Measurements from ENCODE around the gene KANTR. TPM values are rescaled to one million over a fixed set of nuclear protein-coding genes. Genes with fewer than 3 reads are reported as not detected.

The KANTR gene
- total RNA-seq, 6 experiments from 2014 or later, result 2.2 to 6.1 (median 4.0) TPM

DNA sequence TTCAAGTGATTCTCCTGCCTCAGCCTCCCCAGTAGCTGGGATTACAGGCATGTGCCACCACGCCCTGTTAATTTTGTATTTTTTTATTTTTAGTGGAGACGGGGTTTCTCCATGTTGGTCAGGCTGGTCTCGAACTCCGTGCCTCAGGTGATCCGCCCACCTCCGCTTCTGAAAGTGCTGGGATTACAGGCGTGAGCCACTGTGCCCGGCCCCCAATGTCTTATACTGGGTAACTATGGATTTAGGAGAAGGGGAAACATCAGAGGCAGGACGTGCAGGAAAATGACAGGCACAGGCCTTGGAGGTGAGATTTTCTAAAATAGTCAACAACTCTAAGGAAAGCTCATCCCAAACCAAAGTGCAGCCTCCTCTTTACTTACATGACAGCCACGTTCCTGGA is 22.9 kb upstream of the KANTR start:
- ATAC-seq (no peak), DNase-seq (no peak)
- H3K36me3 ChIP-seq, result no peaks in the 10 kb centered on the region
- no peaks in the 10 kb centered on the region for H3K27me3 ChIP-seq
- no peak overlapping the region for H3K4me3 ChIP-seq
- H3K9me3 ChIP-seq, result no peaks in the 10 kb centered on the region
- intact Hi-C loops (cut with DNase I), result no loop called here
- no peak overlapping the region for H3K27ac ChIP-seq
- no peak for TF ChIP-seq POLR2A (IDR thresholded peaks at IDR 0.05)
- TF ChIP-seq, protein P1, sequence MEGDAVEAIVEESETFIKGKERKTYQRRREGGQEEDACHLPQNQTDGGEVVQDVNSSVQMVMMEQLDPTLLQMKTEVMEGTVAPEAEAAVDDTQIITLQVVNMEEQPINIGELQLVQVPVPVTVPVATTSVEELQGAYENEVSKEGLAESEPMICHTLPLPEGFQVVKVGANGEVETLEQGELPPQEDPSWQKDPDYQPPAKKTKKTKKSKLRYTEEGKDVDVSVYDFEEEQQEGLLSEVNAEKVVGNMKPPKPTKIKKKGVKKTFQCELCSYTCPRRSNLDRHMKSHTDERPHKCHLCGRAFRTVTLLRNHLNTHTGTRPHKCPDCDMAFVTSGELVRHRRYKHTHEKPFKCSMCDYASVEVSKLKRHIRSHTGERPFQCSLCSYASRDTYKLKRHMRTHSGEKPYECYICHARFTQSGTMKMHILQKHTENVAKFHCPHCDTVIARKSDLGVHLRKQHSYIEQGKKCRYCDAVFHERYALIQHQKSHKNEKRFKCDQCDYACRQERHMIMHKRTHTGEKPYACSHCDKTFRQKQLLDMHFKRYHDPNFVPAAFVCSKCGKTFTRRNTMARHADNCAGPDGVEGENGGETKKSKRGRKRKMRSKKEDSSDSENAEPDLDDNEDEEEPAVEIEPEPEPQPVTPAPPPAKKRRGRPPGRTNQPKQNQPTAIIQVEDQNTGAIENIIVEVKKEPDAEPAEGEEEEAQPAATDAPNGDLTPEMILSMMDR (IDR thresholded peaks at IDR 0.05), result no peak
- no peaks in the 10 kb centered on the region for H3K4me1 ChIP-seq
- WGBS (ENCODE audit: insufficient coverage, low coverage, low lambda C conversion rate, missing lambda C conversion rate), result 45% methylated on average over 9 of the region's 10 CpGs

DNA sequence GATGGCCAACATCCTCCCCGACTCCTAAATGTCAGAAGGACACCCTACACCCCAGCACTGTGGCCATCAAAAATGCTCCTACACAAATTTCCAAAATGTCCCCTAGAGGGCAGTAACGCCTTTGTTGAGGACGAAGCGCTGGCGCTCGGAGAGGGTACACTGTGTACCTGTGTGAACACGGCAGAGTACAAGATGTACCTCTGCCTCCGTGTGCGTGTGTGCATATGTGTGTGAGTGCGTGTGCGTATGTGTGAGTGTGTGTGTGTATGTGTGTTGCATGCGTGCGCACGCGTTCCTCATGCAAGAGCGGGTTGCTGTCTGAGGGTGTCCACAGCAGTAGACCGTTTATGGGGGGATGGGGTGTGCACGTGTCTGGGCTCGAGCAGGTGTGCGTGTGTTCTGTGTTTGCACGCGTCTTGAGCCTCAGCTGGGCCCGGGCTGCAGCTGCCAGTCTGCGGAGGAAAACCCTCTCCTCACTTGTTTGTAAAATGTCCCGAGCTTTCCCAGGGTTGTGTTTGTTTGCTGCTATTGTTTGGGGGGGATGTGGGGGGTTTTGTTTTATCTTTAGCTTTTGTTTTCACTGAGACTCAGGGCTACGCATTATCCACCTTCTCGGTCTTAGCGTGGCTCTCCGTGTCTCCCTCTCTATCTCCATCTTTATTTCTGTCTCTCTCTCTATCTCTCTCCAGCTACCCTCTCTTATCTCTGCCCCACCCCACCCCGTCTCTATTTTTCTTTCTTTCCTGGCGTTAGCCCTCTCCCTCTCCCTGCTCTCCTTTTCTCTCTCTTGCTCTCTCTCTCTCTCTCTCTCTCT is 22.1 kb upstream of the KANTR start:
- intact Hi-C loops (cut with DNase I), result no loop called here

DNA sequence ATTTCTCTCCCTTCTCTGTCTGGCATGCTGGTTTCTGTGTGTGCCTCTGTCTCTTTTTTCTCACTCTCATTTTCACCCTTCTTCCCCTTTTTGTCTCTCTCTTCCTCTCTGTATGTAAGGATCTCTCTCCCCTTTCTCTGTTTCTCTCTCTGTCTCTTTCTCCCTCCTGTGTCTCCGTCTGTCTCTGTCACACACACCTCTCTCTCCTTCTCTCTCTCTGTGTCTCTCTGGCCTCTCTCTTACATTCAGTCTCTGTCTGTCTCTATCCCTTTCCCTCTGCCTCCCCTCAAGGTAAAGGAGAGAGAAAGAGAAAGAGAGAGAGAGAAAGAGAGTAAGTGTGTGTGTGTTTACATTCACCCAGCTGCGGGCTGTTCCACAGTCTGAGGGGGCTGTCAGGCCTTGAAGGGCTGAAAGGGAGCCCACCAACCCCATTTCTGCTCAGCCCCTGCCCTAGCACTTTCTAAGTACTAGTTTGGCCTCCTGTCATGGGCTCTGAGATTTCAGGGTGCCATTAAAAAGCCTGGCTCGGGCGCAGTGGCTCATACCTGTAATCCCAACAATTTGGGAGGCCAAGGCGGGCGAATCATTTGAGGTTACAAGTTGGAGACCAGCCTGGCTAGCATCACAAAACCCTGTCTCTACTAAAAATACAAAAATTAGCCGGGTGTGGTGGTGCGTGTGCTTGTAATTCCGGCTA is 21.4 kb upstream of the KANTR start:
- 57% methylated on average over 5 of the region's 9 CpGs for WGBS (ENCODE audit: insufficient coverage, low coverage, low lambda C conversion rate, missing lambda C conversion rate)
- Histone ChIP-seq H3K27ac (peak overlapping the region in 1 of 3 donors; percentile 41), H3K4me3 (no peak overlapping the region), H3K4me1 (no peaks in the 10 kb centered on the region), H3K27me3 (no peaks in the 10 kb centered on the region), H3K36me3 (no peaks in the 10 kb centered on the region), H3K9me3 (no peaks in the 10 kb centered on the region)
- TF ChIP-seq, protein P1 (IDR thresholded peaks at IDR 0.05), result no peak
- no peak for TF ChIP-seq POLR2A (IDR thresholded peaks at IDR 0.05)
- no peak for DNase-seq
- intact Hi-C loops (cut with DNase I), result no loop called here
- ATAC-seq, result no peak

More for the DNA sequence above, 22.1 kb upstream of the KANTR start:
- Histone ChIP-seq H3K36me3 (no peaks in the 10 kb centered on the region), H3K27ac (peak overlapping the region in 1 of 3 donors; percentile 41), H3K9me3 (no peaks in the 10 kb centered on the region), H3K4me3 (peak overlapping the region; percentile 17 to 45 (median 18)), H3K4me1 (no peaks in the 10 kb centered on the region), H3K27me3 (no peaks in the 10 kb centered on the region)
- WGBS (ENCODE audit: insufficient coverage, low coverage, low lambda C conversion rate, missing lambda C conversion rate), result 7% methylated on average over 16 of the region's 31 CpGs
- ATAC-seq (peak; percentile 94 to 97 (median 96)), DNase-seq (peak; percentile 62 to 72 (median 64))
- TF ChIP-seq, protein P1 (IDR thresholded peaks at IDR 0.05), result peak; percentile 66 to 73 (median 68)
- TF ChIP-seq POLR2A (IDR thresholded peaks at IDR 0.05), result no peak

DNA sequence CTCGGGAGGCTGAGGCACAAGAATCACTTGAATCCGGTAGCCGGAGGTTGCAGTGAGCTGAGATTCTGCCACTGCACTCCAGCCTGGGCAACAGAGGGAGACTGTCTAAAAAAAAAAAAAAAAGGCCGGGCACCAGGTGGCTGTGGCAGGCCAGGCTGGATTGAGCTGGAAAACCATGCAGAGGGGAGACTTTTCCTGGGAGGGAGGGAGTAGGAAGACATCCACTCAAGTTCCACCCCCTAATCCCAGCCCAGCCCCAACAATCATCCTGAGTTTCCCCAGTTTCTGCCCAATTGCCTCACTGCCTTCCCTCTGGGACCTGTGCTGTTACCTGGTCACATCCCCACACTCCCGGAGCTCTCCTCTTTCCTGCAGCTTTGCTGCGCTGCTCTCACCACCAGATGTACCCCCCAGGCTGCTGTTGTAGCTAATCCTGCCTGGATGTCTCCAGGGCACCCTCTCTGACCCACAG is 20.8 kb upstream of the KANTR start:
- no peak overlapping the region for H3K27ac ChIP-seq
- TF ChIP-seq POLR2A (IDR thresholded peaks at IDR 0.05), result no peak
- TF ChIP-seq, protein P1 (IDR thresholded peaks at IDR 0.05), result no peak
- no peaks in the 10 kb centered on the region for H3K4me1 ChIP-seq
- DNase-seq (no peak), ATAC-seq (no peak)
- H3K27me3 ChIP-seq, result no peaks in the 10 kb centered on the region
- no peaks in the 10 kb centered on the region for H3K36me3 ChIP-seq
- no peak overlapping the region for H3K4me3 ChIP-seq
- no peaks in the 10 kb centered on the region for H3K9me3 ChIP-seq
- intact Hi-C loops (cut with DNase I), result no loop called here
- WGBS (ENCODE audit: insufficient coverage, low coverage, low lambda C conversion rate, missing lambda C conversion rate), result 59% methylated on average over 5 of the region's 6 CpGs

All from right lobe of liver (tissue), 6 donors.